ENCODE results near the gene POLR1B.
"Not testable (repeated sequence)": the region's sequence is repeated elsewhere in the genome, so short reads cannot be mapped to it uniquely, and the experiment has no call there.

The POLR1B gene, protein sequence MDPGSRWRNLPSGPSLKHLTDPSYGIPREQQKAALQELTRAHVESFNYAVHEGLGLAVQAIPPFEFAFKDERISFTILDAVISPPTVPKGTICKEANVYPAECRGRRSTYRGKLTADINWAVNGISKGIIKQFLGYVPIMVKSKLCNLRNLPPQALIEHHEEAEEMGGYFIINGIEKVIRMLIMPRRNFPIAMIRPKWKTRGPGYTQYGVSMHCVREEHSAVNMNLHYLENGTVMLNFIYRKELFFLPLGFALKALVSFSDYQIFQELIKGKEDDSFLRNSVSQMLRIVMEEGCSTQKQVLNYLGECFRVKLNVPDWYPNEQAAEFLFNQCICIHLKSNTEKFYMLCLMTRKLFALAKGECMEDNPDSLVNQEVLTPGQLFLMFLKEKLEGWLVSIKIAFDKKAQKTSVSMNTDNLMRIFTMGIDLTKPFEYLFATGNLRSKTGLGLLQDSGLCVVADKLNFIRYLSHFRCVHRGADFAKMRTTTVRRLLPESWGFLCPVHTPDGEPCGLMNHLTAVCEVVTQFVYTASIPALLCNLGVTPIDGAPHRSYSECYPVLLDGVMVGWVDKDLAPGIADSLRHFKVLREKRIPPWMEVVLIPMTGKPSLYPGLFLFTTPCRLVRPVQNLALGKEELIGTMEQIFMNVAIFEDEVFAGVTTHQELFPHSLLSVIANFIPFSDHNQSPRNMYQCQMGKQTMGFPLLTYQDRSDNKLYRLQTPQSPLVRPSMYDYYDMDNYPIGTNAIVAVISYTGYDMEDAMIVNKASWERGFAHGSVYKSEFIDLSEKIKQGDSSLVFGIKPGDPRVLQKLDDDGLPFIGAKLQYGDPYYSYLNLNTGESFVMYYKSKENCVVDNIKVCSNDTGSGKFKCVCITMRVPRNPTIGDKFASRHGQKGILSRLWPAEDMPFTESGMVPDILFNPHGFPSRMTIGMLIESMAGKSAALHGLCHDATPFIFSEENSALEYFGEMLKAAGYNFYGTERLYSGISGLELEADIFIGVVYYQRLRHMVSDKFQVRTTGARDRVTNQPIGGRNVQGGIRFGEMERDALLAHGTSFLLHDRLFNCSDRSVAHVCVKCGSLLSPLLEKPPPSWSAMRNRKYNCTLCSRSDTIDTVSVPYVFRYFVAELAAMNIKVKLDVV

DNA sequence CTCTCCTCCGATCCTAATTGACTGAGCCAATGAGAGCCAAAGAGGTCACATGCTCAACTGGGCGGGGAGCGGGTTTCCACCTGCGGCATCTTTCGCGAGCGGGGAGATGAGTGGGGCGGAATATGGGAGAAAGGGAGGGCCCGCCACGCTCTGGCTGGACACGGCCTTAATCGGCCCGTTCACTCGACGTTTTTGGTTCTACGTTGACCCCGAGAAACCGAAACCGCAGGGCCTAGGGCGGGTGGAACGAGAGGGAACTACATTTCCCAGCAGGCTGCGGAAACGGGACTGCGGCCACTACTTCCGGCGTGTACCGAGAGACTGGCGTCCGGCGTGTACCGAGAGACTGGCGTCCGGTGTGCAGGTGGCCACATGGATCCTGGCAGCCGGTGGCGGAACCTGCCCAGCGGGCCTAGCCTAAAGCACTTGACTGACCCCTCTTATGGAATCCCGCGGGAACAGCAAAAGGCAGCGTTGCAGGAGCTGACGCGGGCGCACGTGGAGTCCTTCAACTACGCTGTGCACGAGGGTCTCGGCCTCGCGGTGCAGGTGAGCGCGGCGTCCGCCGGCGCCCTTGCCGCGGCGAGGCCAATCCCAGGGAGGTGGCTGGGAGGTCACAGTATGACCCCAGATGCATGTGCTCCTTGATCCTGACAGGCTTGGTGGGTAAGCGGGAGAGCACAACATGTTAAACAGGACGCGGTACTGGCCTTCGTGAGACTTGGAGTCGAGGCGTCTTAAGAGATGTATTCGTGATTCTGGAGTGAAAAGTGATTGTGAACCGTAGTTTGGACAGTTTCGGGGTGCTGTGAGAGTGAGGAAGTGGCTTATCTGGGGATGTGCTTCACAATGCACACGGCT lies at the start of gene POLR1B:
Gene POLR1B (plus strand): TSS at position 343 of the 861 bp plus-strand sequence. CDS start 30 bp downstream, at position 373.
- DNase-seq: peak; percentile 77

DNA sequence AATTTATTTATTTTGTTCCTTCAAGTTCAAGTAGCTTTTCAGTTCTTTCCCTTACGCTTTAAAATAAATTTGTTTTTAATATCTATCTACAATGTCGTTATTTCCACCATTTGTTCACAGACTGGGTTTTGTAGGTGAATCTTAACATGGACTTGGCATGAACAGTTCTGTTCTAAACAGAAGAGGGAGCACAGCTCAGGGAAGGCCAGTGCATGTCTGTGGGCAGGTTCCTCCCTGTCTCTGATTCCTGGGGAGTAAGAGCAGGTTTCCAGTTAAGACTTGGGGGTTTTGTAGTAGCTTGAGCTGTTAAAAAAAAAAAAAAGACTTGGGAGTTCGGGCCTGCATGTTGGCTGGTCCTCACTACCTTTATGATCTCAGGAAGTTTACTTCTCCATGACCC lies 49.2 kb upstream of the POLR1B start:
- no peak for DNase-seq

DNA sequence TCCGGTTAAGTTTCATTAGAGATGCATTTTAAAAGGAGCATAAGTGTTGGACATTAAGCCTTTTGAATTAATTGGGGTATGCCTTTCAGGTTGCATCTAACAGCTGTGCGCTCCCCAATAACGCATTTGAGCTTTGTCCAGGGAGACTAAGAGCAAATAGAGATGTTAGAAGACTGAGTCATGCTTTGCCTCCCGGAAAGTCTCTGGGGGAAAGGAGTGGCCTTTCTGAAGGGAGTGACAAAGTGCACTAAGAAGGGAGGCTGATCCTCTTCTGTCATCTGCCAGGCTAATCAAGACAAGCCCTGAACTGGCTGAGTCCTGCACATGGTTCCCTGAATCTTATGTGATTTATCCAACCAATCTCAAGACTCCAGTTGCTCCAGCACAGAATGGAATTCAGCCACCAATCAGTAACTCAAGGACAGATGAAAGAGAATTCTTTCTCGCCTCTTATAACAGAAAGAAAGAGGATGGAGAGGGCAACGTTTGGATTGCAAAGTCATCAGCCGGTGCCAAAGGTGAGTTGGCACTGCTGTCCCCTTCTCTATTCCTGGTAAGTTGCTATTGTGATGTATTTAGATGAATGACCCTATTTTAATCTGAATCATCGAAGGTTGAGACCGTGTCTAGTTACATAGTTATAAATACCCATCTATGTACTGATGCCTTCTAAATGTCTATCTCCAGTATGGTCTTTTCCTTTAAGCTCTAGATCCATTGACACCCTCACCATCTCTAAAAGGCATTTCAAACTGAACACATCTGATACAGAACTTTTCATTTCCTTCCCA lies 48.2 kb upstream of the POLR1B start:
- DNase-seq: no peak

DNA sequence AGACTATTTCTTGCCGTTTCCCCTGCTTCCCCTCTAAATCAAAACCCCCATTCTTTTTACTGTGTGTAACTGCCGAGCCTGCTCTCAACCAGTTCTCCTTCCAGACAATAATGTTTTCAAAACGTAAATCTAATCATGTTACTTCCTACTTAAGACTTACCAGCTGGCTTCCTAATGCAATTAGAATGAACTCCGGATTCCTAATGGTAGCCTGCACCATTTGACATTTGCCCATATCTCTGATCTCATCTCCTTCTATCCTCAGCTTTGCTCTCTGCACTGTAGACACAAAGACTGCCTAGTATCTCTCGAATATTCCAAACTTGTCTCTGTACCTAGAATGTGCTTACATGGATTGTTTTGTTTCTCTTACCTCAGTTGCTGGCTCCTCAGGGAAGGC lies 47.4 kb upstream of the POLR1B start:
- DNase-seq: no peak

DNA sequence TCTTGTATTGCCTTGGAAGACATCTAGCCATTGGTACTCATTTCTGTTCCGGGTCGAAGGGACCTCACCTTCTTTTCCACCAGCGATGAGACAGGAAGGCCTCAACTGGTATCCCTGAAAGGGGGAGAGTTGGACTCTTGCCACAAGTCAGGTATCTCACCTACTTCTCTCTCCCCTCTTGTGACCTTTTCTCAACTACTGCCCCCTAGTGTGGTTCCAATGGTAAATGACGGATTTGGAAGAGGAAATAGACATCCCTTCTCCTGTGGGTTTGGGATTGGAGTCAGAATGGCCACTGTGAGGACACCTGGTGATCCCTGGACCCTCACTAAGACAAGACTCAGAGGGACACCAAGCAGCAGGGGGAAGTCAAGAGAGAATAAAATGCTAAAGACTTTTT lies 46.4 kb upstream of the POLR1B start:
- DNase-seq: not testable (repeated sequence)

DNA sequence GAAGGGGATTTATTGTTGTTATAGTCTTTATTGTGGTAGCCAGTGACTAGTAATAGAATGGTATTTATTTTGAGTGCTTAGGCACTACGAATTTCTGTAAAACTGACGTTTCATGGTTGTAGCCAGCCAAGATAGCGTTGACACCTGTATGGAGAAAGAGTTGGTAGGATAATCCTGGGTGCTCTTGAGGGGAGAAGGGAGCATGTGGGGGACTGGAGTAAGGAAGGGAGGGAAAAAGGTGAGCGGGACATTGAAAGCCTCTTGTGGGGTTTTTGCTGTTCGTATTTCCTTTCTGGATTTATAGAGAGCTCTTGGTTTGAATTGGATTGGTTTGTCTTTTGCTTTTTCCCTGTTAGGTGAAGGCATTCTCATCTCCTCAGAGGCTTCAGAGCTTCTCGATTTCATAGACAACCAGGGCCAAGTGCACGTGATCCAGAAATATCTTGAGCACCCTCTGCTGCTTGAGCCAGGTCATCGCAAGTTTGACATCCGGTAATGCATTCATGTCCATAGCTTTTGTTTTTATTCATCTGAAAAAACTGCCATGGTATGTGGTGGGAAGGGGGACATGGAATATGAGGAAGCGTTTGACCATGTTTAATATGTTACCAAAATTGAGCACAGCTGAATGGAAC lies 41.3 kb upstream of the POLR1B start:
- peak; percentile 36 for DNase-seq

DNA sequence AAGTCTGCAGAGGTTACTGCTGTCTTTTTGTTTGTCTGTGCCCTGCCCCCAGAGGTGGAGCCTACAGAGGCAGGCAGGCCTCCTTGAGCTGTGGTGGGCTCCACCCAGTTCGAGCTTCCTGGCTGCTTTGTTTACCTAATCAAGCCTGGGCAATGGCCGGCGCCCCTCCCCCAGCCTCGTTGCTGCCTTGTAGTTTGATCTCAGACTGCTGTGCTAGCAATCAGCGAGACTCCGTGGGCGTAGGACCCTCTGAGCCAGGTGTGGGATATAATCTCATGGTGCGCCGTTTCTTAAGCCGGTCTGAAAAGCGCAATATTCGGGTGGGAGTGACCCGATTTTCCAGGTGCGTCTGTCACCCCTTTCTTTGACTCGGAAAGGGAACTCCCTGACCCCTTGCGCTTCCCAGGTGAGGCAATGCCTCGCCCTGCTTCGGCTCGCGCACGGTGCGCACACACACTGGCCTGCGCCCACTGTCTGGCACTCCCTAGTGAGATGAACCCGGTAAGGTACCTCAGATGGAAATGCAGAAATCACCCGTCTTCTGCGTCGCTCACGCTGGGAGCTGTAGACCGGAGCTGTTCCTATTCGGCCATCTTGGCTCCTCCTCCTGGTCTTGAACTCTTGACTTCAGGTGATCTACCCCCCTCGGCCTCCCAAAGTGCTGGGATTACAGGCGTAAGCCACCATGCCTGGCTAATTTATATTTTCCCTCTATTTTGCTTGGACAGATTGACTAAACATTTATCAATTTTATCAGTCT lies 32.8 kb upstream of the POLR1B start:
- not testable (repeated sequence) for DNase-seq

DNA sequence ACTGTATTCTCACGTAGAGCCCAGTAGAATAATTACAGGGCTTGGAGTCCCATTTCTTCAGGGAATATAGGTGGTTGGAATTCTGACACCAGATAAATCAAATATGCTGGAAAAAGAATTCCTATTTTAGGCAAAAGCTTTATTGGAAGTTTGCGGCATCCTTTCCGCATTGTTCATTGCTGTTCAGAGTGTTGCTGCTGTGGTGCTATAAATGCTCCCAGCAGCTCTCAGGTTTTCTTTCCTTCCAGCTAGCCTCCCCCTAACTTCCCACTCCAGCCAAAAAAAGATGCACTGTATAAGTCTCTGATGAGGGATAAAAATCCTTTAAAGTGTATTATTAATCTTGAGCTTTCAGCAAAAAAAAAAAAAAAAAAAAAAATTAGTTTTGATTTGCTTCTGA lies 25.5 kb upstream of the POLR1B start:
- DNase-seq: no peak

DNA sequence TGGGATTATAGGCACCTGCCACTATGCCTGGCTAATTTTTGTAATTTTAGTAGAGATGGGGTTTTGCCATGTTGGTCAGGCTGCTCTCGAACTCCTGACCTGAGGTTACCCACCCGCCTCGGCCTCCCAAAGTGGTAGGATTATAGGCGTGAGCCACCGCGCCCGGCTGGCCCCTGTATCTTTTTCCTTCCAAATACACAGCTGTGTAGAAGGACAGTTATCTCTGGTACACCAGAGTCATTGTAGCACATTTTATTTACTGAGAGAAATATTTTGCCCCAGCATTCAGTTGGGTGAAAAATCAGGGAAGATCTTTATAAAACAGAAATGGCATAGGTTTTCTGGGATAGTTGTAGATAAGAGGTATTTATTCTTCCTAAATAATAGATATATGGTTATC lies 23.5 kb upstream of the POLR1B start:
- DNase-seq: no peak

DNA sequence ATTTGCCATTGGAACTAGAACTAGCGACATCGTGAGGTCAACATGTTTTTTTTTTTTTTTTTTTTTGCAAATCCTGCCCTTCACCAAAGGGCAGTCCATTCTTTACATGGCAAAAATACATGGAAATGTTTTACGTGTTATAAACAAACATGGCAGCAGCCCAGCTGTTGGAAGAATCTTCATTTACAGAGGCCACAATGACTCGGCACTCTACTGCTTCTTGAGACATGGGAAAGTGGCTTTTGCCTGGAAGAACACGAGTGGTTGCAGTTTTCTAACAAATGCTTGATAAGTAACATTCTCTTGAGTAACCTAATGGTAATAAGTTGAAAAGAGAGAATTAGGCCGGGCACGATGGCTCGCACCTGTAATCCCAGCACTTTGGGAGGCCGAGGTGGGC lies 22.8 kb upstream of the POLR1B start:
- DNase-seq: no peak

DNA sequence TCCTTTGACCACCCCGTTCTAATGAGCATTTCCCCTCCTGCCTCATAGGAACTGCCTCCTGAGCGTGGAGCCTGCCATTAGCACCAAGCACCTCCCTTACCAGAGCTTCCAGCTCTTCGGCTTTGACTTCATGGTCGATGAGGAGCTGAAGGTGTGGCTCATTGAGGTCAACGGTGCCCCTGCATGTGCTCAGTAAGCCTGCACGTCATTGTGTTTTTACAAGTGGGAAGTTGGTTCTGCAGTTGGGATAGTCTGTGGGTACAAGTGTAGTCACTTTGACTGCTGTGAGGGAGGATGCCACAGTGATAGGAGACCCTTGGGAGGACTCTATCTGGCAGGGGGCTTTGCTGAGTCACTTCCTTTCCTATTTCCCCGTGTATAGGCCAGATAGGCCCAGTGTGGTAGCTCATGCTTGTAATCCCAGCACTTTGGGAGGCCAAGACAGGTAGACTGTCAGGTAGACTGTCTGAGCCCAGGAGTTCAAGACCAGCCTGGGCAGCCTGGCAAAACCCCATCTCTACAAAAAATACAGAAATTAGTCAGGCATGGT lies 22.0 kb upstream of the POLR1B start:
- DNase-seq: no peak

DNA sequence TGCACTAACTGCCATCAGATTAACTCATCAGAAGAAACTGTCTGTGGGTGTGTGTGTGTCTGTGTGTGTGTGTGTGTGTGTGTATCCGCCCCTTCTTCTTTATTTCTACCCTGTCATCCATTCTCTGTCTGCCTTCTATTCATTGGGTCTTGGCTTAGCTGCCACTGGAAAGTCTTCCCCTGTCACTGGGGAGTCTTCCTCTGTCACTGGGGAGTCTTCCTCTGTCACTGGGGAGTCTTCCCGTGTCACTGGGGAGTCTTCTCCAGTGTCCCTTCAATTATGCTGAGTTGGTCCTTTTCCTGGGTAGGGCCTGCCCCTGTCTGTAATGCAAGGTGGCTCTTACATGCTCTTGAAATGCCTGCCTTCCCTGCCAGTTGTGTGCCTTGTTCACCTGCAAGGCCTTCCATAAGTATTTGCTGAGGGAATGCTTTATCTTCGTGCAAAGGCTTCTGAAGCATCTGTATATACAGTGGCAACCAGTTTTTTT lies 18.9 kb upstream of the POLR1B start:
- no peak for DNase-seq

DNA sequence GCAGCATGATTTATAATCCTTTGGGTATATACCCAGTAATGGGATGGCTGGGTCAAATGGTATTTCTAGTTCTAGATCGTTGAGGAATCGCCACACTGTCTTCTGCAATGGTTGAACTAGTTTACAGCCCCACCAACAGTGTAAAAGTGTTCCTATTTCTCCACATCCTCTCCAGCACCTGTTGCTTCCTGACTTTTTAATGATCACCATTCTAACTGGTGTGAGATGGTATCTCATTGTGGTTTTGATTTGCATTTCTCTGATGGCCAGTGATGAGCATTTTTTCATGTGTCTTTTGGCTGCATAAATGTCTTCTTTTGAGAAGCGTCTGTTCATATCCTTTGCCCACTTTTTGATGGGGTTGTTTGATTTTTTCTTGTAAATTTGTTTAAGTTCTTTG lies 18.0 kb upstream of the POLR1B start:
- not testable (repeated sequence) for DNase-seq

DNA sequence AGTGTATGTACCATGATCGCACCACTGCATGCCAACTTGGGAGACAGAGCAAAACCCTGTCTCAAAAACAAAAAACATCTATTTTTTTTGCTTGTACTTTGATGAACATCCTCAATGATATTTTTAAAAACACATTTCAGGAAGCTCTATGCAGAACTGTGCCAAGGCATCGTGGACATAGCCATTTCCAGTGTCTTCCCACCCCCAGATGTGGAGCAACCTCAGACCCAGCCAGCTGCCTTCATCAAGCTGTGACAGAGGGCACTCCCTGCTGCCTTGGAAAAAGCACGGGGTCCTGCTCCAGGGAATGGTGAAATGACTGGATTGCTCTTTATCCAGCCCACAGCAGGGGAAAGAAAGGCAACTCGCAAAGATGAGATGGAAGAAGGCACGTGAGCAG lies 13.7 kb upstream of the POLR1B start:
- no peak for DNase-seq

DNA sequence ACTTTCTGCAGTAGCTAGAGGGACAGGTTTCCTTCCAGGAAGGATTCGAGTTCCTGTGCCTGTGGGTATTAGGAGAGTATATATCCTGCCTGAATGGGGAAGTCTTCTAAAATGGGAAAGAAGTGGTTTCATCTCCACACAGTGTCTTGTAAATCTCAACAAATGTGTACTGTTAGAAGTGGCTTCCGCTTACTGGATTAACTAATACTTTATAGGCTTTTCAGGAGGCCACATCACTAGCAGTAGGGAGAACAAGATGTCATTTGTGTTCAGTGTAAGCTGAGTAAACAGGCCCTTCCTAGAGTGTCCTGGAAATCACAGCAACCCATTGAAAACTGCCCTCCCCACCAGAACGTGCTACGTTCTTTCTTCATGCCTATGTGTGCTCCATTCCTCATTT lies 12.5 kb upstream of the POLR1B start:
- DNase-seq: no peak

DNA sequence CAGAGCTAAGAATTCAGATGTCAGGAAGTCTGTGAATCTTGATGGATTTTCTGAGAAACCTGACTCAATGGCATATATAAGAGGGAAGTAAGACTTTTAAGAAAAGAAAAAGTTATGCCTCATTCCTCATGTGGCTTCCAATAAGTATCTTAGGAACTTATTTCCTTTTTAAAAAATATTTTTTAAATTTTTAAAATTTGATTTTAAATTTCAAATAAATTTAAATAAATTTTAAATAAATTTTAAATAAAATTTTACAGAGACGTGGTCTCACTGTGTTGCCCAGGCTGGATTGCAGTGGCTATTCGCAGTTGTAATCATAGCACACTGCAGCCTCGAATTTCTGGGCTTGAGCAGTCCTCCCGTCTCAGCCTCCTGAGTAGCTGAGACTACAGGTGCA lies 11.5 kb upstream of the POLR1B start:
- DNase-seq: no peak

DNA sequence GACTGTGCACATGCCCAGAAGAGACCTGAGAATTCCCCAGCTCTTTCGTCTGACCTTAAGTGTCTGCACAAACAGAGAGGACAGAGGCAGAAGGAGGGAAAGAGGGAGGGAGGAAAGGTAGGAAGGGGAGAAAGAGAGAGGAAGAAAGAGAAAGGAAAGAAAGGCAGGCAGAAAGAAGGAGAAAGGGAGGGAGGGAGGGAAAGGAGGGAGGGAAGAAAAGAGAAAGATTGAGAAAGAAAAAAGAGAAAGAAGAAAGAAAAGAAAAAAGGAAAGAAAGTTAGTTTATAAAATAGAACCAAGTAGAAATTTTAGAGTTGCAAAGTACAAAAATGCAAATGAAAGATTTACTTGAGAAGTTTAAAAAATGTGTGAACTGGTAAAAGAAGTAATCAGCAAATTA lies 7.4 kb upstream of the POLR1B start:
- DNase-seq: no peak

DNA sequence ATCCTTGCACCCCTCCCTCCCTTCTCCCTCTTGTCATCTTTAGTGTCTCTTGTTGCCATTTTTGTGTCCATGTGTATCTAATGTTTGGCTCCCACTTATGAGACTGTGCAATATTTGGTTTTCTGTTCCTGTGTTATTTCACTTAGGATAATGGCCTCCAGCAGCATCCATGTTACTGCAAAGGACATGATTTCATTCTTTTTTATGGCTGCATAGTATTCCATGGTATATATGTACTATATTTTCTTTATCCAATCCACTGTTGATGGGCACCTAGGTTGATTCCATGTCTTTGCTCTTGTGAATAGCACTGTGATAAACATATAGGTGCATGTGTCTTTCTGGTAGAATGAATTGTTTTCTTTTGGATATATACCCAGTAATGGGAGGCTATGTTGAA lies 5.6 kb upstream of the POLR1B start:
- not testable (repeated sequence) for DNase-seq

DNA sequence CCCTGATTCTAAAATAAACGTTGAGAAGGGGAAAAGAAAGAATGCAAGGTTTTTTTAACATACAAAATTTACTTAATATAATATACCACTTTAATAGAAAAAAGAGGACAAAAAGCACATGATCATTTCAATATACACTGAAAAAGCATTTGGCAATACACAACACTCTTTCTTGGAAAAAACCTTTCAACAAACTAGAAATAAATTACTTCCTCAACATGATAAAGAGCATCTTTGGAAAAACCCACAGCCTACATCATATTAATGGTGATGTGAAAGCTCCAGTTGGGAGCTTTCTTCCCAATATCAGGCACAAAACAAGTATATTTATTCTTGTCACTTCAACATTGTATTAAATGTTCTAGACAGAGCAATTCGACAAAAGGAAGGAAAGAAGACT lies 3.0 kb upstream of the POLR1B start:
- no peak for DNase-seq

DNA sequence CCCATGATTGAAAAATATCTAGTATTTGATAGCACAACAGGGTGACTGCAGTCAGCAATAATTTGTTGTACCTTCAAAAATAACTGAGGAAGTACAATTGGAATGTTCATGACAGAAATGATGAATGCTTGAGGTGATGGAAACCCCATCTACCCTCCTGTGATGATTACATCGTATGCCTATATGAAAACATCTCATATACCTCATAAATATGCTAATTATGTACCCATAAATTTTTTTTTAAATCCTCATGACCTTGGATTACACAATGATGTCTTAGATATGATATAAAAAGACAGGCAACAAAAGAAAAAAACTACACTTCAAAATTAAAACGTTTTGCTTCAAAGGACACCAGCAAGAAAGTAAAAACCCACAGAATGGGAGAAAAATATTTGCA lies 1.4 kb upstream of the POLR1B start:
- DNase-seq: no peak

All from stimulated activated CD4-positive, alpha-beta T cell treated with anti-CD3 and anti-CD28 coated beads, Interleukin-1b, Interleukin-23, amount 100 ng/mL, for 48 hours (primary cell).